ENCODE data around the gene RABAC1. TPM values are rescaled to one million over a fixed set of nuclear protein-coding genes. Genes with fewer than 3 reads are reported as not detected.

Gene RABAC1
- total and polyA plus RNA-seq, 10 of the 15 experiments (the other 5 are each of a cell fraction or from before 2014, with no cell fraction given), result 10.9 to 115 (median 49.2) TPM

DNA sequence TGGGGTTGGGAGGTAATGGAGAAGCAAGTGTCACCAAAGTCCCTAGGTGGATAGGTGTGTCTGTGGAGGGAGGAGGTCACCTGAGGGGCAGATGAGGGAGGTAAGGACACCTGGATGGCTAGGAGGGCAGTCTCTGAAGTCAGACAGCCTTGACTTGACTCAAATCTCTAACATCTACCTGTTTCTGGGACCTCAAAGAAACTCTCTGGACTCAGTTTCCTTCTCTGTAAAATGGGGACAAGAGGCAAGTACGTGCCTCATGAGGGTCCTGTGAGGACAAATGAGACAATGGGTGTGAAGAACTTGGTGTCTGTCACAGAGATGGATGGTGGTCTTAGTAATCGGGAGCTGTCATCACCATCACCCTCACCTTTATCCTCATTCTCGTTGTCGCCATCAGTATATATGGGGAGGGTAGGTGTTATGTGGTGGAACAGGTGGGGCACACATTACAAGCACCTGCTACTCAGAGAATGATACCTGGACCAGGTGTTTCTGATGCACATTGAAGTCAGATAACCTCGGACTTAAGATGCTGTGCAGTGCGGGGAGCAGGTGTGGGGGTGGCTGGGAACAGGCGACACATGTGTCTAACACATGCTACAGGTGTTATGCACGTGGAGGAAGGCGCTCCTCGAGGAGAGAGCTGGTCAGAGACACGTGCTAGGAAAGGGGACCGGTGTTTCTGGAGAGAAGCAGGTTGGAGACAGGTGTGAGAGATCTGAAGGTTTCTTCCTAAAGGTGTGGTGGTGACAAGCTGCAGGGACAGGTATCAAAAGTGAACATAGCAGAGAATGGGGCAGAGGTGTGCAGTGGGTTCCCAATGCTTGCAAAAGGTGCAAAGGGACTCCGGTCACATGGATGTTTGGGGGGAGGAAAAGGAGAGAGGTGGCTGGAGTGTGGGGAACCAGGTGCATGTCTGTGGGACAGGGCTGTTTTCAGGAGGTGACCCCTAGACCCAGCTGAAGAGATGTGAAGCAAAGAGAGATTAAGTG lies 34.7 kb downstream of the RABAC1 start:
- ChIA-PET RAD21 (ENCODE audit: unreplicated experiment) (no interaction called here), CTCF (no interaction called here), POLR2A (interaction anchor here (0.6 kb wide), 1 partner anchor 43 kb away, joined by 7 read pairs; no protein-coding TSS in a partner anchor), SMC1A (ENCODE audit: uncharacterized antibody, unreplicated experiment) (no interaction called here)
- in situ Hi-C loops (cut with MboI) (loop anchor here (25.0 kb wide), 1 partner anchor 1838 kb away; the partner anchor contains the start of gene SMG9), intact Hi-C loops (cut with micrococcal nuclease; ENCODE audit: unreplicated experiment) (no loop called here)
- Histone ChIP-seq H3K9ac (ENCODE audit: control insufficient read depth, insufficient read depth, low read length) (no peak overlapping the region), H3K27me3 (replicated peaks in 1 of 2; ENCODE audit: control insufficient read depth in 2 of 2, insufficient read depth in 2 of 2, low read length in 1 of 2) (peaks cover 6 to 11% of the 10 kb centered on the region in 2 experiments; a peak in 3 of 4 replicates), H2AFZ (ENCODE audit: control insufficient read depth, low read depth, low read length) (no peak overlapping the region), H3K27ac (ENCODE audit: control insufficient read depth, insufficient read depth) (no peak overlapping the region), H3K36me3 (ENCODE audit: control insufficient read depth in 2 of 2, insufficient read depth in 2 of 2, low read length in 1 of 2) (no peaks in the 10 kb centered on the region), H4K20me1 (ENCODE audit: control insufficient read depth, insufficient read depth) (no peaks in the 10 kb centered on the region), H3K4me1 (ENCODE audit: control insufficient read depth, insufficient read depth, low read length) (peaks cover 9% of the 10 kb centered on the region), H3K9me3 (replicated peaks; ENCODE audit: control insufficient read depth, insufficient read depth, low read length) (no peaks in the 10 kb centered on the region; the same call in 2 of the 3 replicates), H3K79me2 (ENCODE audit: control insufficient read depth, insufficient read depth, low read length) (no peaks in the 10 kb centered on the region), H3K4me3 (no peak overlapping the region), H3K4me2 (ENCODE audit: control insufficient read depth, insufficient read depth) (no peak overlapping the region)
- no TSS peak for BruUV-seq (replicated peaks)
- ATAC-seq (no peak), DNase-seq (ENCODE audit: low read depth, low spot score) (no peak), FAIRE-seq (no peak)
- TF ChIP-seq ZNF384 (IDR thresholded peaks at IDR 0.05; ENCODE audit: borderline replicate concordance, low read depth, low read length), result no peak
- 58% methylated on average over 13 of the region's 13 CpGs for WGBS (ENCODE audit: insufficient coverage, insufficient replicate concordance, low lambda C conversion rate, missing lambda C conversion rate)

DNA sequence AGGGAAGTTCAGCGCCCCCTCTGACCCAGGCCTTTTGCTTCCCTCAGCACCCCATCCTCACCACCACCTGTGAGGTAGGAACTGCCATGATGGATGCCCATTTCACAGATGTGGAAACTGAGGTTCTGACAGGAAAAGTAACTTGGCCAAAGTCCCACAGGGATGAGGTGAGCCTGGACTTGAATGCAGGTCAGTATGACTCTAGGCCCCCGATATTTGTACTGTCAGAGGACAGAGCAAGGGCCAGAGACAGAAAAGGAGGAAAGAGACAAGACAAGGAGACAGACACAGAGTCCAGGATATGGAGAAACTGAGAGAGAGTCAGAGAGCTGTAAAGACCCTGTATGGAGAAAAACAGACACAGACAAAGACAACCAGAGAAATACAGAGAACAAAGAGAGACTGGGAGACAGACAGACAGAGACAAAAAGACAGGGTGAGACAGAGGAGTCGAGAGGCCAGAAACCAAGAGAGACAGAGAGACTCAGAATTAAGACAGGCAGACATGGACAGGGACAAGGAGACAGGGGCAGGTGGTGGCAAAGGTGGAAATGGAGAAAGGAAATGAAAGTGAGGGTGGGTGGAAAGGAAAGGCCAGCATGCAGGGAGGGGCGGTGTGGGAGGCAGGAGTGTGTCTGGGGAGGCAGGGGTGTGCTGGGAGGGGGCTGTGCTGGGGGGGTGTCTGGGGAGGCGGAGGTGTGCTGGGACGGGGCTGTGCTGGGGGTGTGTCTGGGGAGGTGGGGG lies 35.9 kb downstream of the RABAC1 start:
- BruUV-seq (replicated peaks), result no TSS peak
- WGBS (ENCODE audit: insufficient coverage, insufficient replicate concordance, low lambda C conversion rate, missing lambda C conversion rate), result 15% methylated on average over 3 of the region's 6 CpGs
- H3K4me3 ChIP-seq, result no peak overlapping the region
- CTCF ChIA-PET, result no interaction called here
- SMC1A ChIA-PET (ENCODE audit: uncharacterized antibody, unreplicated experiment), result no interaction called here
- no peaks in the 10 kb centered on the region for H3K79me2 ChIP-seq (ENCODE audit: control insufficient read depth, insufficient read depth, low read length)
- RAD21 ChIA-PET (ENCODE audit: unreplicated experiment), result no interaction called here
- H3K27ac ChIP-seq (ENCODE audit: control insufficient read depth, insufficient read depth), result no peak overlapping the region
- H3K4me2 ChIP-seq (ENCODE audit: control insufficient read depth, insufficient read depth), result no peak overlapping the region
- in situ Hi-C loops (cut with MboI) (no loop called here), intact Hi-C loops (cut with micrococcal nuclease; ENCODE audit: unreplicated experiment) (no loop called here)
- FAIRE-seq (no peak), DNase-seq (ENCODE audit: low read depth, low spot score) (no peak), ATAC-seq (no peak; the same call in 2 of the 3 replicates)
- H3K4me1 ChIP-seq (ENCODE audit: control insufficient read depth, insufficient read depth, low read length), result peaks cover 2% of the 10 kb centered on the region; the same call in 1 of the 2 replicates
- H3K27me3 ChIP-seq (replicated peaks in 1 of 2; ENCODE audit: control insufficient read depth in 2 of 2, insufficient read depth in 2 of 2, low read length in 1 of 2), result peaks cover 5 to 6% of the 10 kb centered on the region in 2 experiments; a peak in 3 of 4 replicates
- H2AFZ ChIP-seq (ENCODE audit: control insufficient read depth, low read depth, low read length), result no peak overlapping the region
- H3K9ac ChIP-seq (ENCODE audit: control insufficient read depth, insufficient read depth, low read length), result no peak overlapping the region
- H3K36me3 ChIP-seq (ENCODE audit: control insufficient read depth in 2 of 2, insufficient read depth in 2 of 2, low read length in 1 of 2), result no peaks in the 10 kb centered on the region
- no peaks in the 10 kb centered on the region for H4K20me1 ChIP-seq (ENCODE audit: control insufficient read depth, insufficient read depth)
- H3K9me3 ChIP-seq (replicated peaks; ENCODE audit: control insufficient read depth, insufficient read depth, low read length), result no peaks in the 10 kb centered on the region; the same call in 2 of the 3 replicates
- POLR2A ChIA-PET, result interaction anchor here (0.6 kb wide), 1 partner anchor 153 kb away, joined by 6 read pairs; no protein-coding TSS in a partner anchor
- TF ChIP-seq HDGF (IDR thresholded peaks at IDR 0.05) (0 out of 2 replicates have a peak, but pooled peaks have one; percentile 53), IKZF2 (IDR thresholded peaks at IDR 0.05) (peak in 1 of 2 experiments; percentile 19; a peak in 1 of 4 replicates), SPI1 (IDR thresholded peaks at IDR 0.05; ENCODE audit: borderline replicate concordance, insufficient read depth, low read depth, low read length) (peak; percentile 47; the same call in 1 of the 2 replicates), EGR1 (IDR thresholded peaks at IDR 0.05; ENCODE audit: borderline replicate concordance in 1 of 2, low read depth in 2 of 2, low read length in 2 of 2) (peak in 1 of 2 experiments; percentile 39; a peak in 1 of 3 replicates), WRNIP1 (IDR thresholded peaks at IDR 0.05; ENCODE audit: borderline replicate concordance, low read depth, low read length) (no peak)
- TF ChIP-seq, protein P1, sequence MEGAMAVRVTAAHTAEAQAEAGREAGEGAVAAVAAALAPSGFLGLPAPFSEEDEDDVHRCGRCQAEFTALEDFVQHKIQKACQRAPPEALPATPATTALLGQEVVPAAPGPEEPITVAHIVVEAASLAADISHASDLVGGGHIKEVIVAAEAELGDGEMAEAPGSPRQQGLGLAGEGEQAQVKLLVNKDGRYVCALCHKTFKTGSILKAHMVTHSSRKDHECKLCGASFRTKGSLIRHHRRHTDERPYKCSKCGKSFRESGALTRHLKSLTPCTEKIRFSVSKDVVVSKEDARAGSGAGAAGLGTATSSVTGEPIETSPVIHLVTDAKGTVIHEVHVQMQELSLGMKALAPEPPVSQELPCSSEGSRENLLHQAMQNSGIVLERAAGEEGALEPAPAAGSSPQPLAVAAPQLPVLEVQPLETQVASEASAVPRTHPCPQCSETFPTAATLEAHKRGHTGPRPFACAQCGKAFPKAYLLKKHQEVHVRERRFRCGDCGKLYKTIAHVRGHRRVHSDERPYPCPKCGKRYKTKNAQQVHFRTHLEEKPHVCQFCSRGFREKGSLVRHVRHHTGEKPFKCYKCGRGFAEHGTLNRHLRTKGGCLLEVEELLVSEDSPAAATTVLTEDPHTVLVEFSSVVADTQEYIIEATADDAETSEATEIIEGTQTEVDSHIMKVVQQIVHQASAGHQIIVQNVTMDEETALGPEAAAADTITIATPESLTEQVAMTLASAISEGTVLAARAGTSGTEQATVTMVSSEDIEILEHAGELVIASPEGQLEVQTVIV (IDR thresholded peaks at IDR 0.05; ENCODE audit: borderline replicate concordance, partially characterized antibody), result no peak
- TF ChIP-seq, protein P2, sequence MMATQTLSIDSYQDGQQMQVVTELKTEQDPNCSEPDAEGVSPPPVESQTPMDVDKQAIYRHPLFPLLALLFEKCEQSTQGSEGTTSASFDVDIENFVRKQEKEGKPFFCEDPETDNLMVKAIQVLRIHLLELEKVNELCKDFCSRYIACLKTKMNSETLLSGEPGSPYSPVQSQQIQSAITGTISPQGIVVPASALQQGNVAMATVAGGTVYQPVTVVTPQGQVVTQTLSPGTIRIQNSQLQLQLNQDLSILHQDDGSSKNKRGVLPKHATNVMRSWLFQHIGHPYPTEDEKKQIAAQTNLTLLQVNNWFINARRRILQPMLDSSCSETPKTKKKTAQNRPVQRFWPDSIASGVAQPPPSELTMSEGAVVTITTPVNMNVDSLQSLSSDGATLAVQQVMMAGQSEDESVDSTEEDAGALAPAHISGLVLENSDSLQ (IDR thresholded peaks at IDR 0.05), result peak; percentile 16; the same call in 1 of the 2 replicates
